ENCODE measurements around the gene FRG1.

- TF ChIP-seq CTCF (IDR thresholded peaks at IDR 0.05) (peak; percentile 67 to 96 (median 88)), POLR2A (IDR thresholded peaks at IDR 0.05) (peak in 1 of 2 donors; percentile 79)
Measured at GRCh38 chr4:189940178-189941004, at the start of gene FRG1.

Data from adrenal gland (tissue), 5 donors.